Rectal smooth muscle tissue (tissue), 1 donor: Measurements from ENCODE around the gene FERMT2.
A peak's percentile ranks its signal among the peaks of the same experiment; 100 is the strongest.

ENCODE experiments used
- H3K27ac ChIP-seq: one replicate; pipeline ENCODE4 v1.7.0; 2013; ENCODE audit warnings: low read depth, low read length, inconsistent platforms
- H3K27me3 ChIP-seq: one replicate; pipeline ENCODE4 v1.7.0; 2013; ENCODE audit warnings: low read length; ENCODE audit not compliant: control insufficient read depth, insufficient read depth
- H3K36me3 ChIP-seq: one replicate; pipeline ENCODE4 v1.7.0; 2013; ENCODE audit warnings: low read length; ENCODE audit not compliant: control insufficient read depth, insufficient read depth
- H3K4me1 ChIP-seq: one replicate; pipeline ENCODE4 v1.7.0; 2013; ENCODE audit warnings: low read length; ENCODE audit not compliant: control insufficient read depth, insufficient read depth
- H3K4me3 ChIP-seq: one replicate; pipeline ENCODE4 v1.7.0; 2013; ENCODE audit warnings: low read length
- H3K9ac ChIP-seq: one replicate; pipeline ENCODE4 v1.7.0; 2013; ENCODE audit warnings: low read length

The FERMT2 gene

DNA sequence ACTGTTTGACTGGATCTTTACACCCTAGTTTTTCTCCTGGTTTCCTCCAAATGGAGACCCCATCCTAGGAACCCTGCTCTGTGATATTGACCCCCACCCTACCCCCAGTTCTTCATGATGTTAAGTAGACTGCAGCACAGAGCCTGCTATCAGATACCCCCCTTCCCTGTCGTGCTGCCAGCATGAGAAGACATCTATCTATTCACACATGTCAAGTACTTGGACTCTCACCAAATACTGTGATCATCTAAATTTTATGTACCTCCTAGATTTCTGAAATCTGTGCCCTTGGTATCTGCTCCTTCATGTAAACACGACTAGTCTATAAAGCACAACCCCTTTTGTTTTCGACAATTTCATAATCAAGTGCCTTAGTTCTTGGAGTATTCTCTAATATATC, 38.9 kb downstream of the FERMT2 start:
- no peaks in the 10 kb centered on the region for H3K27me3 ChIP-seq
- no peak overlapping the region for H3K9ac ChIP-seq
- no peak overlapping the region for H3K4me3 ChIP-seq
- no peaks in the 10 kb centered on the region for H3K36me3 ChIP-seq
- H3K4me1 ChIP-seq = peaks cover 20% of the 10 kb centered on the region
- peak overlapping the region; percentile 22 for H3K27ac ChIP-seq

DNA sequence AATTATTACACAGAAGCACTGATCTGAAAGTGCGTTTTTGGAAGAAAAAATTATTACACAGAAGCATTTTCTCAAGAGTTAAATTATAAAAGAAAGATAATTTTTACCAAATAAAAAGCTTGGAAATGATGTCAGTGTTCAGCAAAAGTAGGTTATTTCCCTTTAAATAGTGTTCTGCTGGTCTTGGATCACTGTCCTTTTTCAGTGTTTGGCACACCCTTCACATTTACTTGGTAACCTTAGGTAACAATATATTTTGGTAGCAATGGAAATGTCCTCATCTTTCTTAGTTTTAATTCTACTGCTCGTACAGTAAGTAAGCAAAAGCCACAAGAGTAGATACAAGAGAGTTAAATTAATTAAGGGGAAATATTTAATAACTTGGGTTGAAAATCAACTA, 40.3 kb downstream of the FERMT2 start:
- H3K9ac ChIP-seq = no peak overlapping the region
- peaks cover 25% of the 10 kb centered on the region for H3K4me1 ChIP-seq
- no peak overlapping the region for H3K4me3 ChIP-seq
- no peaks in the 10 kb centered on the region for H3K36me3 ChIP-seq
- H3K27ac ChIP-seq = peak overlapping the region; percentile 7
- H3K27me3 ChIP-seq = no peaks in the 10 kb centered on the region

DNA sequence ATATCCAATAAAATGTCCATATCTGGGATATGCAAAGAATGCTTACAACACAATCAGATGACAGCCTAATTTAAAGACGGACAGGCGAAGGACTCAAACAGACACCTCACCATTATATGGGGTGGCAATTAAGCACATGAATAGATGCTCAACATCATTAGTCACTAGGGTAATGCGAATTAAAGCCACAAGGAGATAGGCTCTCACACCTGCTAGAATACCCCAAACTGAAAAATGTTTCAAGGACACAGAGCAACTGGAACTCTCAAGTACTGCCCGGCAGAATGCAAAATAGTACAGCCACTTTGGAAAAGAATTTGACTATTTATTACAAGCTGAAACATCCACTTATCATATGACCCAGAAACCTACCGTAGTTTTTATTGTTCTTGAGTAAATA, 42.9 kb downstream of the FERMT2 start:
- peaks cover 25% of the 10 kb centered on the region for H3K4me1 ChIP-seq
- H3K27ac ChIP-seq = no peak overlapping the region

DNA sequence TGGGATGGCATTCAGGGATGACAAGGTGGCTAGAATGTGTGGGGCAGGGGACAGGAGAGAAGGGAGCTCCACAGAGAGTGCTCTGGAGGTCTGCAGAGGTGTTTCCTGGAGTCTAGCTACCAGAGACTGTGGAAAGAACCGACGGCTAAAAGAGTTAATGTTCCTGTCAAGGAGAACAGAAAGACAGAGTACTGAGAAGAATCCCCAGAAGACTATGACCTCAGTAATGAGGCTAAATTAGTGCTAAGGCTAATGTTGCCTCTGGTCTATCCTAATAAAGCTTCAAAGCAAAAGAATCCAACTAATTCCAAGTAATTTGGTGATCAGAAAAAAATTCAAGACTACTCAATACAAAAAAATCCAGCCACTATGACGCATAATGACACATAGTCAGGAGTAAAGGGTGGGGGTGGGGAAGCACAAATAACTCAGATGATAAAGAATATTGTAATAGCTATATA, 44.7 kb downstream of the FERMT2 start:
- Histone ChIP-seq H3K27me3 (no peaks in the 10 kb centered on the region), H3K36me3 (no peaks in the 10 kb centered on the region), H3K27ac (no peak overlapping the region), H3K9ac (no peak overlapping the region), H3K4me3 (no peak overlapping the region), H3K4me1 (peaks cover 21% of the 10 kb centered on the region)

More for the DNA sequence above, 42.9 kb downstream of the FERMT2 start:
- no peak overlapping the region for H3K4me3 ChIP-seq
- H3K27me3 ChIP-seq = no peaks in the 10 kb centered on the region
- H3K36me3 ChIP-seq = no peaks in the 10 kb centered on the region
- no peak overlapping the region for H3K9ac ChIP-seq

DNA sequence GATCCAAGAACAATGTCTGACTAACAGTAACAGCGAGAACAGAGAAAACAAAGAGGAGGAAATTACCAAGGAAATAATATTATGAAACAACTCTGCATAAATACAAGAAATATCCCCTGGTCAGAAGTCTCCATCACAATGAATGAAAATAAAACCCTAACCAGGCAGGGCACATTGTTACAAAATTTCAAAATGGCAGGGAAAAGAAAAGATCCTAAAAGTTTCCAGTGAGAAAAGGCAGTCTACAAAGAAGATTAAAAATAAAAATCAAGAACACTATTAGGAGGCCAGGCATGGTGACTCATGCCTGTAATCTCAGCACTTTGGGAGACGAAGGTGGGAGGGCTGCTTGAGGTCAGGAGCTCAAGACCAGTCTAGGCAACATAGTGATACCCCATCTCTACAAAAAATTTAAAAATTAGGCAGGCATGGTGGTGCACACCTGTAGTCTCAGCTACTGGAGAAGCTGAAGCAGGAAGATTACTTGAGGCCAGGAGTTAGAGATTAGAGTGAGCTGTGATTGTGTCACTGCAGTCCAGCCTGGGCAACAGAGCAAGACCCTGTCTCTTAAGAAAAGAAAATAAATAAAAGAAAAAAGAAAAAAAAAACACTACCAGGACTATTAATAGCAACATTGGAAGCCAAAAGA, 47.8 kb downstream of the FERMT2 start:
- Histone ChIP-seq H3K36me3 (no peaks in the 10 kb centered on the region), H3K4me1 (peaks cover 11% of the 10 kb centered on the region), H3K27me3 (no peaks in the 10 kb centered on the region), H3K27ac (no peak overlapping the region), H3K9ac (no peak overlapping the region), H3K4me3 (no peak overlapping the region)

DNA sequence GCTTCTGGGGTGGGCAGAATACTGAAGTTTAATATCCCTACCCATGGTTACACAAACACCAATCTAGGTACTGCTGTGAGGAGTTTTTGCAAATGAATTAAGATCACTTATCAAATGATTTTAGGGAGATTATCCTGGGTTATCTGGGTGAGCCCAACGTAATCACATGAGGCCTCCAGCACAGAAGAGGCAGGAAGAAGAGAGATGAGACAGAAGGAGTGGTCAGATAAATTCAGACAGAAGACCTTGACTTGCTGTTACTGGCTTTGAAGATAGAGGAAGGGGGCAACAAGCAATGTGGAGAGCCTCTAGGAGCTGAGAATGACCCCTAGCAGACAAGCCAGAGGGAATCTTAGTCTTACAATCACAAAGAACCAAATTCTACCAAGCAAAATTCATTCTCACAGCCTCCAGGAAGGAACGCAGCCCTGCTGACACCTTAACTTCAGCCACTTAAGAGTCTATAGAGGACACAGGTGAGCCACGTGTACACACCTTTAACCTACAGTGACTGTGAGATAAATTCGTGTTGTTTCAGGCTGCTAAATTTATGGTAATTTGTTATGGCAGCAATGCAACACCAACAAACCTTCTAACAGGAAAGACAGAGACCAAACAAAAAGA, 49.4 kb downstream of the FERMT2 start:
- no peaks in the 10 kb centered on the region for H3K27me3 ChIP-seq
- peaks cover 5% of the 10 kb centered on the region for H3K4me1 ChIP-seq
- H3K4me3 ChIP-seq = no peak overlapping the region
- no peaks in the 10 kb centered on the region for H3K36me3 ChIP-seq
- H3K9ac ChIP-seq = no peak overlapping the region
- H3K27ac ChIP-seq = no peak overlapping the region

DNA sequence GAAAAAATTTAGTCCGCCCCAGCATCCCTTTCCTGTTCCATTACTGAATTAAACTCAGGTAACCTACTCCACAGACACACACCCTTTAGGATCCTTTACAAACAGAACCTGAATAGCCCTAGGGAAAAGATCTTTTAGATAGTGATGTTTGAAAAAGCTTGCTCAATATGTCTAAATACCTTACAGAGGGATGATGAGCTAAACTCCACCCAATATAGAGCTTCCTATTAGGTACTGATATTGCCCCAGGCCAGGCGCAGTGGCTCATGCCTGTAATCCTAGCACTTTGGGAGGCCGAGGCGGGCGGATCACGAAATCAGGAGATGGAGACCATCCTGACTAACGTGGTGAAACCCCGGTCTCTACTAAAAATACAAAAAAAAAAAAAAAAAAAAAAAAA, 50.1 kb downstream of the FERMT2 start:
- no peak overlapping the region for H3K4me3 ChIP-seq

GRCh38 chr14:52898496-52898895, 52.4 kb downstream of the FERMT2 start:
- no peak overlapping the region for H3K27ac ChIP-seq
- no peak overlapping the region for H3K9ac ChIP-seq
- H3K27me3 ChIP-seq = no peaks in the 10 kb centered on the region
- no peaks in the 10 kb centered on the region for H3K36me3 ChIP-seq
- H3K4me1 ChIP-seq = peaks cover 2% of the 10 kb centered on the region
- H3K4me3 ChIP-seq = no peak overlapping the region

More for the DNA sequence above, 50.1 kb downstream of the FERMT2 start:
- H3K9ac ChIP-seq = no peak overlapping the region
- no peak overlapping the region for H3K27ac ChIP-seq
- H3K36me3 ChIP-seq = no peaks in the 10 kb centered on the region
- H3K27me3 ChIP-seq = no peaks in the 10 kb centered on the region
- no peaks in the 10 kb centered on the region for H3K4me1 ChIP-seq

DNA sequence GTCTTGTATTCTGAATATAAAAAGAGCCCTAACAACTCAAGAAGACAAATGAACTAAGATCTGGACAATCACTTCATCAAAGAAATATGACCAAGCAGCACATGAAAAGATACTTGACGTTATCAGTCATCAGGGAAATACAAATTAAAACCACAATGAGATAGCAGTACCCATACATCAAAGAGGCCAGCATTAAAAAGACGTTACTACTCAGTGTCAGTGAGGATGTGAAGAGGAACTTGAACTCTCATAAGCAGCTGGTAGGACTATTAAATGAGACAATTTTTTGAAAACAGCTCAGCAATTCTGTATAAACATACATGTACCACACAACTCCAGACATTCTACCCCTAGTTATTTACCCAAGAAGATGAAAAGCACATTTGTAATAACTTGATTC, 55.9 kb downstream of the FERMT2 start:
- Histone ChIP-seq H3K4me1 (peaks cover 2% of the 10 kb centered on the region), H3K27ac (no peak overlapping the region), H3K4me3 (no peak overlapping the region)

DNA sequence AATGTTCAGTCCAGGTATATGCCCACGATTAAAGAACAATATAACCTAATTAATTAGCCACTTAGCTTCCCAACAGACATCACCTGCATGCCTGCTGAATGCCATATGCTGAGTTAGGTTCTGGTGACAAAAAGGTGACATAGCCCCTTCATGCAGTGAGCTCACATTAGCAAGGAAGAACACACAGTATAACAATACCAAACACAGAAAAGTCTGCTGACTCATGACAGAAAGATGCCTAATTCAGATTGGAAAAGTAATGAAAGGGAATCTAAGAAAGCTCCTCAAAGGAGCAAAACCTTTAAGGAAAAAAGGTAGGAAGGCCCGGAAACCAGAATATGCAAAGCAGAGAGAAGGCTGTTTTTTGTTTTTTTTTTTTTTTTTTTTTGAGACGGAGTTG, 59.0 kb downstream of the FERMT2 start:
- H3K4me1 ChIP-seq = peaks cover 2% of the 10 kb centered on the region
- peaks cover 8% of the 10 kb centered on the region for H3K36me3 ChIP-seq
- H3K27me3 ChIP-seq = no peaks in the 10 kb centered on the region
- H3K27ac ChIP-seq = no peak overlapping the region
- H3K4me3 ChIP-seq = no peak overlapping the region
- no peak overlapping the region for H3K9ac ChIP-seq

More for the DNA sequence above, 55.9 kb downstream of the FERMT2 start:
- Histone ChIP-seq H3K9ac (no peak overlapping the region), H3K36me3 (peaks cover 3% of the 10 kb centered on the region), H3K27me3 (no peaks in the 10 kb centered on the region)

- peaks cover 8% of the 10 kb centered on the region for H3K36me3 ChIP-seq
- H3K27me3 ChIP-seq = no peaks in the 10 kb centered on the region
- H3K9ac ChIP-seq = no peak overlapping the region
- no peak overlapping the region for H3K4me3 ChIP-seq
- no peak overlapping the region for H3K27ac ChIP-seq
- no peaks in the 10 kb centered on the region for H3K4me1 ChIP-seq
These were observed 61.7 kb downstream of the FERMT2 start for GRCh38 chr14:52888839-52889838.

- Histone ChIP-seq H3K4me1 (no peaks in the 10 kb centered on the region), H3K36me3 (peaks cover 8% of the 10 kb centered on the region), H3K9ac (no peak overlapping the region), H3K4me3 (no peak overlapping the region), H3K27ac (no peak overlapping the region), H3K27me3 (no peaks in the 10 kb centered on the region)
These were observed 62.7 kb downstream of the FERMT2 start for GRCh38 chr14:52888159-52888558.
